HCT116 (cell line): ENCODE results near the gene BSN. TPM values are rescaled to one million over a fixed set of nuclear protein-coding genes. Genes with fewer than 3 reads are reported as not detected.

Experiments used
- ATAC-seq: fragments of 200-7000 bp; cut with Tn5 transposase; 2 replicates; pipeline ENCODE4 v1.9.1; 2020; ENCODE audit warnings: mild to moderate bottlenecking, moderate library complexity
- BruUV-seq: library from RNA; stranded (reverse); fragments of 400-500 nt; replicated peaks from 2 replicates; lab custom pipeline; 2021; lab: Mats Ljungman, UMichigan
- CTCF ChIA-PET: fragments of 300-600 bp; sonication (Branson Sonifier 250); formaldehyde crosslinking; loops from one replicate; lab custom pipeline; 2021; ENCODE audit warnings: antibody characterized with exemption; lab: Charles Lee
- POLR2A ChIA-PET: fragments of 300-600, 350-600 bp; sonication (Branson Sonifier 250); formaldehyde crosslinking; loops from one replicate; lab custom pipeline; 2021; ENCODE audit warnings: antibody characterized with exemption; lab: Charles Lee
- RAD21 ChIA-PET, 2 experiments: fragments of 300-600 bp; sonication (Branson Sonifier 250); formaldehyde crosslinking; loops; one replicate each; lab custom pipeline; 2023; ENCODE audit warnings: low total read pairs in 2 of 2; ENCODE audit not compliant: uncharacterized antibody in 2 of 2, unreplicated experiment in 2 of 2, low non-redundant PET in 1 of 2; lab: Charles Lee
- DNase-seq: peaks from one replicate; pipeline ENCODE4 v3.0.0-alpha.2; 2010; ENCODE audit warnings: low read depth, low spot score
- H2AFZ ChIP-seq: fragments of 200-600 bp; shearing (Covaris generic), sonication (generic); 2 replicates; pipeline ENCODE4 v1.6.1; 2017; ENCODE audit warnings: low read depth, mixed run types, mixed read lengths, antibody characterized with exemption, low read length; ENCODE audit not compliant: poor library complexity, severe bottlenecking
- H3K27ac ChIP-seq: 2 replicates; pipeline ENCODE4 v1.5.1; 2012; ENCODE audit warnings: low read depth, low read length
- H3K27me3 ChIP-seq: fragments of 200-600 bp; sonication (generic); 2 replicates; pipeline ENCODE4 v1.6.1; 2016; ENCODE audit warnings: mixed run types, low read length, mixed read lengths; ENCODE audit not compliant: insufficient read depth
- H3K36me3 ChIP-seq, 2 experiments: fragments of 200-500 bp in 1 of 2; fragments of 200-600 bp in 1 of 2; sonication (Bioruptor generic) in 1 of 2; sonication (generic) in 1 of 2; 2 replicates each; pipeline versions ENCODE4 v1.5.1 to v1.6.1; 2014 to 2016; ENCODE audit warnings: low read length in 2 of 2, inconsistent platforms in 1 of 2, mixed read lengths in 1 of 2, mixed run types in 1 of 2; ENCODE audit not compliant: insufficient read depth in 2 of 2, control insufficient read depth in 1 of 2
- H3K4me1 ChIP-seq, 2 experiments: fragments of 200-600 bp in 1 of 2; sonication (generic) in 1 of 2; 2 replicates each; pipeline versions ENCODE4 v1.5.1 to v1.6.1; 2012 to 2017; ENCODE audit warnings: low read length in 2 of 2, inconsistent platforms in 1 of 2, mild to moderate bottlenecking in 1 of 2, mixed read lengths in 1 of 2, mixed run types in 1 of 2, moderate library complexity in 1 of 2; ENCODE audit not compliant: insufficient read depth in 2 of 2, control insufficient read depth in 1 of 2
- H3K4me2 ChIP-seq: fragments of 200-600 bp; sonication (generic); 2 replicates; pipeline ENCODE4 v1.6.1; 2017; ENCODE audit warnings: mixed run types, low read length, mixed read lengths
- H3K4me3 ChIP-seq, 2 experiments: fragments of 200-600 bp in 1 of 2; sonication (generic) in 1 of 2; replicated peaks in 1 of 2; 2 replicates each; pipeline ENCODE4 v1.5.1; 2011 to 2016; ENCODE audit warnings: low read length in 2 of 2, control low read depth in 1 of 2, low read depth in 1 of 2, mild to moderate bottlenecking in 1 of 2, mixed read lengths in 1 of 2, mixed run types in 1 of 2
- H3K79me2 ChIP-seq: fragments of 200-600 bp; sonication (generic); 2 replicates; pipeline ENCODE4 v1.6.1; 2017; ENCODE audit warnings: mild to moderate bottlenecking, mixed run types, low read length, moderate library complexity, mixed read lengths; ENCODE audit not compliant: insufficient read depth
- H3K9ac ChIP-seq: fragments of 200-600 bp; sonication (generic); 2 replicates; pipeline ENCODE4 v1.6.1; 2016; ENCODE audit warnings: low read length, mixed read lengths
- H3K9me2 ChIP-seq: fragments of 200-600 bp; sonication (generic), shearing (Covaris generic); 2 replicates; pipeline ENCODE4 v1.6.1; 2017; ENCODE audit warnings: mixed run types, mild to moderate bottlenecking, moderate library complexity; ENCODE audit not compliant: insufficient read depth
- H3K9me3 ChIP-seq, 2 experiments: fragments of 200-500 bp in 1 of 2; fragments of 200-600 bp in 1 of 2; sonication (Bioruptor generic) in 1 of 2; sonication (generic) in 1 of 2; 2 replicates each; pipeline ENCODE4 v1.6.1; 2014 to 2017; ENCODE audit warnings: low read length in 2 of 2, mixed read lengths in 2 of 2, inconsistent platforms in 1 of 2, low read depth in 1 of 2, mild to moderate bottlenecking in 1 of 2, mixed run types in 1 of 2, moderate library complexity in 1 of 2; ENCODE audit not compliant: control insufficient read depth in 1 of 2, insufficient read depth in 1 of 2
- H4K20me1 ChIP-seq: fragments of 200-600 bp; sonication (generic), shearing (Covaris generic); 2 replicates; pipeline ENCODE4 v1.6.1; 2017; ENCODE audit warnings: mixed run types, mild to moderate bottlenecking, moderate library complexity; ENCODE audit not compliant: insufficient read depth
- CBX3 ChIP-seq: IDR thresholded peaks from 2 replicates; pipeline ENCODE4 v1.6.1; 2012; ENCODE audit warnings: low read depth
- CEBPB ChIP-seq: IDR thresholded peaks from 2 replicates; pipeline ENCODE4 v1.6.1; 2012; ENCODE audit warnings: low read depth
- JUND ChIP-seq: IDR thresholded peaks from 2 replicates; pipeline ENCODE4 v1.6.1; 2012
- SP1 ChIP-seq: IDR thresholded peaks from 2 replicates; pipeline ENCODE4 v1.6.1; 2012; ENCODE audit warnings: low read depth
- ZNF274 ChIP-seq: fragments of 200-500 bp; sonication (Bioruptor generic); IDR thresholded peaks from 2 replicates; pipeline ENCODE4 v1.6.1; 2014; ENCODE audit warnings: mild to moderate bottlenecking, low read depth, low read length, inconsistent platforms
- intact Hi-C: fragments of 100-400 bp; cut with micrococcal nuclease; formaldehyde crosslinking; loops from 2 replicates; pipeline ENCODE4 v1.10.0; 2022
- total RNA-seq: library from RNA; stranded (reverse); gene quantifications from one replicate; pipeline ENCODE4 v1.2.1, GENCODE V29; 2021; ENCODE audit not compliant: unreplicated experiment
- TF ChIP-seq, protein P1 (sequence below): IDR thresholded peaks from 2 replicates; pipeline ENCODE4 v1.6.1; 2012

BSN gene
- total RNA-seq, 1 experiment from 2014 or later = 1.5 TPM

DNA sequence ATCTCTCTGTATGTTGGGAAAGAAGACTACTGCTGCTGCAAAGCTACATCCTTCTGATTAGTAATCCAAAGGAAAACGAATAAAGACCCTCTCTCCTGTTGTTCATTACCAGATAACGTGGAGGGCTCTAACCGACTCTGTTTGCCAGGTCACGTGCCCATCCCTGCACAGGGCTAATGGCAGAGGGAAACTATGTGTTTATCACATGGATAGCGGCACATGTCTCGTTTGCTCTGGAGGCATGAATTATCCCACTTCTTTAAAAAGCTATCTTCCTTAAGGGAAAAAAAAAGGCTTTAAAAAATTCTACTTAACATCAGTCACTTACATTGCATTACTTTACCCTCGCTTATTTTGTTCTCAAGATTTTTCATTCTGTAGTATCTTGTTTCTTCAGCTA is 87.0 kb downstream of the BSN start:
- H3K9ac ChIP-seq = no peak overlapping the region
- no peaks in the 10 kb centered on the region for H3K9me3 ChIP-seq
- H3K79me2 ChIP-seq = no peaks in the 10 kb centered on the region
- no peak overlapping the region for H3K4me3 ChIP-seq
- intact Hi-C loops = no loop called here
- no peak overlapping the region for H2AFZ ChIP-seq
- no peaks in the 10 kb centered on the region for H4K20me1 ChIP-seq
- ChIA-PET RAD21 (no interaction called here), POLR2A (no interaction called here), CTCF (no interaction called here)
- no peaks in the 10 kb centered on the region for H3K27me3 ChIP-seq
- BruUV-seq = no TSS peak
- no peak overlapping the region for H3K4me2 ChIP-seq
- H3K36me3 ChIP-seq = no peaks in the 10 kb centered on the region
- no peak for DNase-seq
- TF ChIP-seq CBX3 = no peak
- no peaks in the 10 kb centered on the region for H3K9me2 ChIP-seq
- ATAC-seq = no peak
- H3K4me1 ChIP-seq = peaks cover 12 to 32% of the 10 kb centered on the region in 2 experiments
- no peak overlapping the region for H3K27ac ChIP-seq

- Histone ChIP-seq H4K20me1 (no peaks in the 10 kb centered on the region), H3K9me2 (no peaks in the 10 kb centered on the region), H3K79me2 (no peaks in the 10 kb centered on the region), H3K4me1 (peaks cover 12 to 24% of the 10 kb centered on the region in 2 experiments), H3K9me3 (no peaks in the 10 kb centered on the region), H3K27ac (no peak overlapping the region), H3K27me3 (no peaks in the 10 kb centered on the region), H3K9ac (no peak overlapping the region), H3K4me2 (no peak overlapping the region), H3K4me3 (no peak overlapping the region), H3K36me3 (no peaks in the 10 kb centered on the region), H2AFZ (no peak overlapping the region)
- RAD21 ChIA-PET = no interaction called here
- intact Hi-C loops = no loop called here
- POLR2A ChIA-PET = no interaction called here
- TF ChIP-seq CEBPB (no peak), JUND (no peak), CBX3 (no peak), SP1 (no peak), ZNF274 (no peak)
- TF ChIP-seq, protein P1, sequence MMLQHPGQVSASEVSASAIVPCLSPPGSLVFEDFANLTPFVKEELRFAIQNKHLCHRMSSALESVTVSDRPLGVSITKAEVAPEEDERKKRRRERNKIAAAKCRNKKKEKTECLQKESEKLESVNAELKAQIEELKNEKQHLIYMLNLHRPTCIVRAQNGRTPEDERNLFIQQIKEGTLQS = no peak
- no TSS peak for BruUV-seq
- no peak for DNase-seq
- CTCF ChIA-PET = no interaction called here
- ATAC-seq = no peak
These were observed 87.8 kb downstream of the BSN start for GRCh38 chr3:49641921-49642707.
